HL-60/S4 (cell line): ENCODE measurements around the gene PPM1H.
"Not testable (repeated sequence)": the region's sequence is repeated elsewhere in the genome, so short reads cannot be mapped to it uniquely, and the experiment has no call there.

Experiments used
- in situ Hi-C: fragments of 300-500 bp; cut with MboI; formaldehyde crosslinking; loops from 2 replicates; pipeline ENCODE4 v1.14.3; 2022; ENCODE audit warnings: low sequenced_read_pairs

Gene PPM1H

GRCh38 chr12:62739266-62740015, 195.5 kb downstream of the PPM1H start:
- in situ Hi-C loops, result no loop called here

DNA sequence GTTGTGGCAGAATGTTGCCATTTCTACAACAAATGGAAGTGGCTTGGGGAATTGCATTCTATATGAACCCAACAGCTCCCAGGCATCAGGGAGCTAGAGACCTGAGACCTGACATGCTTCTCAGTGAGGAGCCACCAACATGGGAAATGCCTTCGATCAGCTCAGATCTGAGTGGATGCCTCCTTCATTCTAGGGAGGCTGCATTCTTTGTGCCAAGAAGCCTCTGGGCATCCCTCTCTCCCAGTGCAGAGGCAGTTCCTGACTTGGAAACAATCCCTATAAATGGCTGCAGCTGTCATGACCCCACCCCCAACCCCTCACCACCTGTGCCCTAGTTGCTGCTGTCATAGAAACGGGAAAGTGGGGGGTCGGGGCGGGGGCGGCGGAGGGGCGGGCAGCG, 196.3 kb downstream of the PPM1H start:
- in situ Hi-C loops, result no loop called here

DNA sequence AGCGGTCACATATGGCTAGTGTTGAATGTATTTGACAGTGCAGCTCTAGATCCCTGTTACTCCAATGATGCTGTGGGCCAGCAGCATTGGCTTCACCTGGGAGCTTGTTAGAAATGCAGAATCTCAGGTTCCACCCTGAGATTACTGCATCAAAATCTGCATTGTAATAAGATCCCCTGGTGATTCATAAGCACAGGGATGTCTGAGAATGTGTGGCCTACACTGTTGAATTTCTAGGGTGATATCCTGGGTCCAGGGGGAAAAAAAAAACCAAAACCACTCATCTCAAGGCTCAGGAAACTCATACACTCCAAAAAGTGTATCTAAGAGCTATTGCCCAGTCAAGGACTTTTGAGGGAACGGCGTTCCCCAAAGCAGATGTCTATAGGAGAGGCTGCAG, 196.8 kb downstream of the PPM1H start:
- in situ Hi-C loops, result no loop called here

GRCh38 chr12:62737615-62738014, 197.3 kb downstream of the PPM1H start:
- in situ Hi-C loops, result no loop called here

GRCh38 chr12:62737188-62737587, 197.8 kb downstream of the PPM1H start:
- in situ Hi-C loops, result no loop called here

- in situ Hi-C loops, result no loop called here
These were observed 198.4 kb downstream of the PPM1H start for GRCh38 chr12:62736596-62736995.

GRCh38 chr12:62732861-62733427, 202.0 kb downstream of the PPM1H start:
- in situ Hi-C loops, result no loop called here

DNA sequence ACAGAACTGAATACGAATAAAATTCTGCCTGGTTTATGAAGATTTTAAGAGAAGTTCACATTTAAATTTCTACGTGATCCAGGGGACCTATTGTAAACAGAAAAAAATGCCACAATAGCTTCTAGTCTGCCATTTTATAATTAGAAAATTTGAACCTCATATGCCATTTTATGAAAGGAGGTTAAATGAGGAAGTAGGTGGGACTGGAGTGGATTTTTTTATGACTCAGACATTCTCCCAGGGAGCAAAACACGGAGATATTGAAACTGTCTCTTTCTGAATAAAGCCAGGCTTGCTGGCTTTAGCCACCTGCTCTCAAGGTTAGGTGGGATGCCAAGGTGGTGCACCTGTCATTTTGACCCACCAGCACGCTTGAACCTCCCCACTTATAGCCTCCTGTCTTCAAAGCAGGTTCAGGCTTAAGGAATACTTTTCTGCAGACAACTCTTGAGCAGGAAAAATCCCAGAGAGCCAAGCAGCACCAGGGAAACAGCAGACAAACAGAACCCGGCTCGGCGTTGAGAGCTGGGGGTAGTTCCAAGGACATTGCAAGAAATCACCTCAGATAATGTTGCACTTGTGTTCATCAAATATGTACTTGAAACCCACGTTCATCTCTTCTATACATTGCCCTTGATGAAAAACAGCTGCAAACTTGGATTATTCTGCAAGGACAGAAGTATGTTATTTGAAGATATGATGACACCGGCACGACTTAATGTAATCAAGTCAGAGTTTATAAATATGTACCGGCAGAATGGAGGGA, 203.7 kb downstream of the PPM1H start:
- in situ Hi-C loops, result no loop called here

- in situ Hi-C loops, result no loop called here
These were observed 204.3 kb downstream of the PPM1H start for GRCh38 chr12:62730649-62731048.

DNA sequence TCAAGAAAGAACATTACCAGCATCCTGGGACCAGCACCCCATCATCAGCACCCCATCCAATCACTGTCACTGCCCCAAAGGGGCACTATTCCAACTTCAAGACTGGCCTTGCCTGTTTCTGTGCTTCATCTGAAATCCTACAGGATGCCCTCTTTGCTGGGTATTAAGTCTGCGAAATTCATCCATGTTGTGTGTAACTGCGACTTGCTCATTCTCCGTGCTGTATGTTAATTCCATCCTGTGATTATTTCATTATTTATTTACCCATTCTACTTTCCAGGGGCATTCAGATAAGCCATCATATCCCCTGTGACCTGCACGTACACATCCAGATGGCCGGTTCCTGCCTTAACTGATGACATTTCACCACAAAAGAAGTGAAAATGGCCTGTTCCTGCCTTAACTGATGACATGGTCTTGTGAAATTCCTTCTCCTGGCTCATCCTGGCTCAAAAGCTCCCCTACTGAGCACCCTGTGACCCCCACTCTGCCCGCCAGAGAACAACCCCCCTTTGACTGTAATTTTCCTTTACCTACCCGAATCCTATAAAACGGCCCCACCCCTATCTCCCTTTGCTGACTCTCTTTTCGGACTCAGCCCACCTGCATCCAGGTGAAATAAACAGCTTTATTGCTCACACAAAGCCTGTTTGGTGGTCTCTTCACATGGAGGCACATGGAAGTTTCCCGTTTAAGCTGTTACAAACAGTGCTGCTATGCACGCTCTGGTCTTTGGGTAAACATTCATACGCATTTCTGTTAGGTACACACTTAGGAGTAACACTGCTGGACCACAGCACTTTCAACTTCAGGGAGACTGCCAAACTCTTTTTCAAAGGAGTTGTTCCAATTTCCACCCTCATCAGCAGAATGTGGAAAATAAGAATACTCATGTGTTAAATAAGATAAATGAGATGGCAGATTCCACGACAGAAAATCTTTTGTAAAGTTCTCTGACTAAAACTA, 205.1 kb downstream of the PPM1H start:
- in situ Hi-C loops, result not testable (repeated sequence)

DNA sequence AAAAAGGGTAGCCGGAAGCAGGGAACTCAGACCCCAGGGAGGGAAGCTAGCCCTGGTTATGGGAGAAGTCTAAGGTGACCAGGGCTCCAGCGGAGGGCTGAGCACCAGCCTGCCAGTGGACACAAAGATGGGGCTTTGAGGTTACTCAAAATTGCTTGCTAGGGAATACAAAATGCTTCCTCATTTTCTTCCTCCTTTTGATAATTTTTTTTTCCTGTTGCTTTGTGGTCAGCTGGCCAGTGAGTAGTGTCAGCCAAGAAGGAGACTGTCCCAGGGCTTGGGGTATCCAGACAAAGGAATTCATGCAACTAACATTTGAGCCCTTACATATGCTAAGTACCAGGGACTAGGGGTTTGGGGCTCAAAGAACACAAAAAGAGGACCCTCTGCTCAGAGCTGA, 206.2 kb downstream of the PPM1H start:
- in situ Hi-C loops, result no loop called here

DNA sequence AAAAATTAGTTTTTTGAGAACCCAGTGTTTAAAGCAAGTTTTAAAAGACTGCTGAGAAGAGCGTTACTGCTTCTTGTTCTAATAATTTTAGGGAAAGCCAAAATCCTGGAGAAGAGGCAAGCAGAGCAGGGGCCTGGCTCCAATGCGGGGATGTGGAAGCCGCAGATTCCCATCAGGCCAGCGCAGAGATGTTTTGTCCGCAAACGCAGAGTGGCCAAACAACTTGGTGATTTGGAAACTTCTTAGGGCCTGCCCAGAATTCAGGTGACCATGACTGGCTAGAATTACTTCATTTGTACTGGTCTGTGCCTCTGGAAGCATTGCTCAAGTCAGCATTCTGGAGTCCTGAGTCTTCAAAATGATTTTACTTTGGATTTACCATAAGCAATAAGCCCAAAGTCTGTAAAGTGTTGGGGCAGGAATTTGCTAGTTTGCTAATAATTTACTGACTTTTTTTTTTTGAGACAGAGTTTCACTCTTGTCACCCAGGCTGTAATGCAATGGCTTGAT, 208.4 kb downstream of the PPM1H start:
- in situ Hi-C loops, result no loop called here

DNA sequence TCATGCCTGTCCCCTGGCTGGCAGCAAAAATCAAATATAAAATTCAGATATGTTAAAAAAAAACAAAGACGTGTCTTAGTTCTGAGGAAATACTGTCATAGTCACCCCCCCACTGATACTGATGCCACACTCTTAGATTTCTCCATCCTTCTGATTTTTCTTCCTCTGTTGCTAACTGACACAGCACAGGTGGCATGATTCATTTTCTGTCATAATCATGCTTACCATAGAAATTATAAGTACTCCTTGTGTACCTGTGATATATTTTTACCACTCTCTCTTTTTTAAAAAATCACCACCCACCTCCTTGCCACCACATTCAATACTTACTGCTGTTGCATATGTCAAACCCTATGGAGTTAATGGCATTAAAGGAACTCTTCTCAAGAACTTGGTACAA, 209.2 kb downstream of the PPM1H start:
- in situ Hi-C loops, result no loop called here

DNA sequence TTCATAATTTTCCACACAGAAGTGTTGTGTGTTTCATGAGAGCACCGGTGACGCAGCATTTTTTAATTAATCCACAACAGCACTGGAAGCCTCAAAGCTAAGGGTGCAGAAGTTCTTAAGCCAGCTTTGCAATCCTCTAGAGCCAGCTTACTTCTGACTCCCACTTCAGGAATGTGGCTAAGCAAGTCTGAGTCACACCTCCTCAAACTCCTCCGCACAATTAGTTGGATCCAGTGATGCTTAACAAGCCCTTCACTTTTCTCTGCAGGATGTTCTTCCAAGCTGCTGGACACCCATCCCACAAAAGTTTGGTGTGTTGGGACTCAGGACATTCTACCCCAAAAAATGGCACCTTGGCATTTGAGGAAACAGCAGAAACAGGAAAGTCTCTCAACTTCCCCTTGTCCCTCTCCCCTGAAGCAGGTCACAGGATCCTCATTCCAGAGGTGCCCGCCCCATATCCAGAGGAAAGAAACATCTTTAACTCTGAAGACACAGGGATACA, 210.0 kb downstream of the PPM1H start:
- in situ Hi-C loops, result no loop called here

DNA sequence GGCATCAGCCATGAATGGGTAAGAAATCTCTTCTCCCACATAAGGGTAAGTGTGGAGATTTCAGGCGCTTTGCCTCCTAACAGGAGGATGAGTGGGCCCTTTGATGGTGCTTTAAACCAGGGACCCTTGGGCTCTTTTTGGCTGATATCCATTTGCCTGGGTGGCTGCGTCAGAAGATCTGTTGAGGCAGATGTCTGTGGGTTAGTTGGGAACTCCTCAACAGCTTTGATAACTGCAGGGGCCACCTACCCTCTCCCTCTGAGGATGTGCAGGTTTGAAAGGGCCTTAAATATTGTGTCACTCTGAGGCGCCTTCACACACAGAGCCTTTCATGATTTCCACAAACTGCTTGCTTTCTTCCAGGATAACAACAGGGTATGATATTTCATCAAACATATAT, 210.7 kb downstream of the PPM1H start:
- in situ Hi-C loops, result no loop called here

DNA sequence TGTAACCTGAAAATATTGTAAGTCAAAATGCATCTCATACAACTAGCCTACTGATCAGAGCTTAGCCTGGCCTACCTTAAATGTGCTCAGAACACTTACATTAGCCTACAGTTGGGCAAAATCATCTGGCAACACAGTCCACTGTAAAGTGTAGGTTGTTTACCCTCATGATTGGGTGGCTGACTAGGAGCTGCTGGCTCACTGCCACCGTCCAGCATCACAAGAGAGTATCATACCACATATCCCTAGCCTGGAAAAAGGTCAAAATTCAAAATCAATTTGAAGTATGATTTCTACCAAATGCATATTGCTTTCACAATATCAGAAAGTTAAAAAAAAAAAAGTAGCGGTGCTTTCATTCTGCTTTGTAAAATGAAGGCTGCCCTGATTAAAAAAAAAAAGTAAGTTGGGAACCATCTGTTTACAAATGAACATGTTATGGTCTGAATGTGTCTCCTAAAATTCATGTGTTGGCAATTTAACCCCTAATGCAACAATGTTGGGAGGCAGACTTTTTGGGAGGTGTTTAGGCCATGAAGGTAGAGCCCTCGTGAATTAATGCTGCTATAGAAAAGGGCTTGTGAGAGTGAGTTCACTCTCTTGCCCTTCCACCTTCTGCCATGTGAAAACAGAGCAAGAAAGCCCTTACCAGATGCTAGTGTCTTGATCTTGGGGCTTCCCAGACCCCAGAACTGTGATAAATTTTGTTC, 211.8 kb downstream of the PPM1H start:
- in situ Hi-C loops, result no loop called here

DNA sequence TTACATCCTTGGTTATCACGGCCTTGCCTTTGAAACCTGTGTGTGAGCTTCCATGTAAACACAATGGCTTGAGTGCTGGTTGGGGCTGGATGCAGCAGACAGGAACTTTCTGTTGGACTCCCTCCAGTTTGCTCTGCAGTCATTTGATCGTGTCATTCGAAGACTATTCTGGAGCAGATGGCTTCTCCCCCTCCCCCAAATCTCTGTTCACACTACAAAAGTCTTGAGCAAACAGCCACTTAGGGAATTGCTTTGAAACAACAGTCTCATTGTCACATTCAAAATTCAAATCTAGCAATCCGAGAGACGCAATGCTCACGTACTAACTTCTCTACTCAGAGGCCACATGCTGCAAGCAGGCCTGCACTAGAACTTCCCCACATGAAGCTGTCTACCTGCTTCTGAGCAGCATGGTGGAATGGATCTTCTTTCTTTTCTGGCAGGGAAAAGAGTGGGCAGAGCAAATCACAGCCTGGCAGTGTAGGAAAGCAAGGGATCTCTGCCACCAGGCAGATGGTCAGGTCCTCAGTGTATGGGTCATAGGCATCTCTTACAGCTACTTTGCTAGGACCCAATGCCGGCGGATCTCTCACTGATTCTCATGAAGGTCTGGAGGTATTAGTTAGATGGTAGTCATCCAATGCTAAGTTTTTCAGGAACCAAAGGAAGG, 214.2 kb downstream of the PPM1H start:
- in situ Hi-C loops, result no loop called here

GRCh38 chr12:62720025-62720424, 214.9 kb downstream of the PPM1H start:
- in situ Hi-C loops, result no loop called here

DNA sequence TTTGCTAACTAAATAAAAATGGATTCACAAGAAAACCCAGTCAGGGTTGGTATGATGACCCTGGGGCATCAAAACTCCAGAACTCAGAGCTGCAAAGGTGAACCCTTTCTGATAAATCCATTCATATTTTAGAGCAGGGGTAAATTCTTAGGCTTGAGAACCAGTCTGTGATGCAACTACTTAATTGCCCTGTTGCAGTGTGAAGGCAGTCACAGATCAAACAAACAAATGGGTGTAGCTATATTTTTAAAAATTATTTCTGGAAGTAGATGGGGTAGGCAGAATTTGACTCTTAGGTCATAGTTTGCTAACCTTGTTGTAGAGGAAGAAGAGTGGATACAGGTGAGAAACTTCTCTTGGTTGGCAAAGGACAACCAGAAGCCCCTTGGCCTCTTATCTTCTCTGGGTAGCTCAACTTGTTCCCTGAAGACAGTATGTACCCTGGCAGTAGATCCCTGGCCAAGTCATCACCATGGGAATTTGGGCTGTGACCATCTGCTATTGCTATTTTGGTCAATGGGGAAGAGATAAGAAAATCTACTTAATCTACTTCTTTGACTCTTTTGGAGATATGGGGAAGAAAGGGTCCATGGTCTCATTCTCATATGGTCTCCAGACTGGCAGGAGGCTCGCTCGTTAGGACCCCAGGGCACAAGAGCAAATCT, 216.1 kb downstream of the PPM1H start:
- in situ Hi-C loops, result no loop called here
